Muscle of leg (tissue), 11 donors: ENCODE data around the gene ZCCHC24. TPM values are rescaled to one million over a fixed set of nuclear protein-coding genes. Genes with fewer than 3 reads are reported as not detected.

Source experiments
- DNase-seq: peaks from one replicate; pipeline ENCODE4 v3.0.0; 2013
- H3K27ac ChIP-seq: one replicate; pipeline ENCODE4 v1.5.1; 2013; ENCODE audit warnings: mild to moderate bottlenecking, low read length, control low read depth
- H3K27me3 ChIP-seq: one replicate; pipeline ENCODE4 v1.6.1; 2013; ENCODE audit warnings: low read length; ENCODE audit not compliant: control insufficient read depth, insufficient read depth
- H3K36me3 ChIP-seq: one replicate; pipeline ENCODE4 v1.6.1; 2013; ENCODE audit warnings: low read length; ENCODE audit not compliant: control insufficient read depth, insufficient read depth
- H3K4me1 ChIP-seq: one replicate; pipeline ENCODE4 v1.6.1; 2013; ENCODE audit warnings: low read length; ENCODE audit not compliant: control insufficient read depth, insufficient read depth
- H3K4me3 ChIP-seq: one replicate; pipeline ENCODE4 v1.5.1; 2013; ENCODE audit warnings: low read length, control low read depth
- H3K9me3 ChIP-seq: replicated peaks from 2 replicates; pipeline ENCODE4 v1.6.1; 2013; ENCODE audit warnings: low read depth, low read length; ENCODE audit not compliant: control insufficient read depth
- WGBS: methylation state at CpG from one replicate; pipeline ENCODE4 v1.1.5; 2013; ENCODE audit warnings: missing lambda C conversion rate; ENCODE audit not compliant: insufficient coverage; 5-methylcytosine and 5-hydroxymethylcytosine counted together
- polyA plus RNA-seq, 8 donors: library from polyadenylated mRNA; unstranded; fragments of 120-200 nt; gene quantifications; one replicate each; pipeline versions ENCODE4 v1.2.1 to v1.2.3, GENCODE V29; 2013; ENCODE audit warnings: inconsistent platforms in 1 of 8, low replicate concordance in 1 of 8; ENCODE audit not compliant: insufficient read length in 8 of 8, insufficient read depth in 1 of 8
- total RNA-seq: library from RNA; stranded (reverse); fragments of 120-200 nt; gene quantifications from one replicate; pipeline ENCODE4 v1.2.4, GENCODE V29; 2013

ZCCHC24 gene
- total and polyA plus RNA-seq, 9 donors = 25.0 to 65.5 (median 54.7) TPM

- Histone ChIP-seq H3K4me1 (peaks cover 6% of the 10 kb centered on the region), H3K9me3 (peaks cover 8% of the 10 kb centered on the region), H3K4me3 (no peak overlapping the region), H3K27me3 (peaks cover 2% of the 10 kb centered on the region), H3K27ac (no peak overlapping the region), H3K36me3 (no peaks in the 10 kb centered on the region)
- DNase-seq = no peak
- 80% methylated on average over 1 of the region's 4 CpGs for WGBS
Observed at GRCh38 chr10:79372871-79373270, 72.6 kb downstream of the ZCCHC24 start.

DNA sequence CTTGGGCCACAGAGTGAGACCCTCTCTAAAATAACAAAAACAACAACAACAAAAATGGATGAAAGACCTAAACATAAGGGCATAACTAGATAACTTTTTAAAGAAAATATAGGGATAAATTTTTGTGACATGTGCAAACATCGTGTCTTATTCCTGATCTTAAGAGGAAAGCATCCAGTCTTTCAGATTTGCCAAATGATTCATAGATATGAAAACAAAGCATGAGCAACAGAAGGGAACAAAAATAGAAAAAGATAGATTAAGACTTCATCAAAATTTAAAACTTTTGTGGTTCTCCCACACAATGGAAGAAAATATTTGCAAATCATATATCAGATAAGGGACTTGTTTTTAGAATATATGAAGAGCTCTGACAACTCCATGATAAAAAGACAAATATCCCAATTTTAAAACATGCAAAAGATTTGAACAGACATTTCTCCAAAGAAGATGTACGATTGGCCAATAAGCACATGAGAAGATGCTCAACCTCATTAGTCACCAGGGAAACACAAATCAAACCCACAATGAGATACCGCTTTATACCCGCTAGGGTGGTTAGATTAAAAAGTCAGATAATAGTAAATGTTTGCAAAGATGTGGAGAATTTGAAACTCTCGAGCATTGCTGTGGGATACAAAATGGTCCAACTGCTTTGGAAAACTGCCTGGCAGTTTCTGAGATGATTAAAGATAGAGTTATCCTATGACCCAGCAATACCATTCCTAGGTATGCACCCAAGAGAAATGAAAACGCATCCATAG is 77.8 kb downstream of the ZCCHC24 start:
- H3K4me3 ChIP-seq = no peak overlapping the region
- peaks cover 8% of the 10 kb centered on the region for H3K9me3 ChIP-seq
- no CpG with 5 or more reads among the region's 6 CpGs for WGBS

GRCh38 chr10:79361726-79362397 is 83.6 kb downstream of the ZCCHC24 start:
- no peaks in the 10 kb centered on the region for H3K4me1 ChIP-seq

More for the DNA sequence above, 77.8 kb downstream of the ZCCHC24 start:
- no peaks in the 10 kb centered on the region for H3K36me3 ChIP-seq
- no peaks in the 10 kb centered on the region for H3K27me3 ChIP-seq
- no peak for DNase-seq
- H3K27ac ChIP-seq = no peak overlapping the region
- H3K4me1 ChIP-seq = no peaks in the 10 kb centered on the region

GRCh38 chr10:79360499-79361342 is 84.7 kb downstream of the ZCCHC24 start:
- no peak overlapping the region for H3K4me3 ChIP-seq
- no peaks in the 10 kb centered on the region for H3K9me3 ChIP-seq
- no peaks in the 10 kb centered on the region for H3K27me3 ChIP-seq
- no peaks in the 10 kb centered on the region for H3K4me1 ChIP-seq
- no peaks in the 10 kb centered on the region for H3K36me3 ChIP-seq
- DNase-seq = no peak
- WGBS = 90% methylated on average over 2 of the region's 5 CpGs
- H3K27ac ChIP-seq = no peak overlapping the region

More at GRCh38 chr10:79361726-79362397, 83.6 kb downstream of the ZCCHC24 start:
- Histone ChIP-seq H3K27ac (no peak overlapping the region), H3K4me3 (no peak overlapping the region), H3K27me3 (no peaks in the 10 kb centered on the region), H3K9me3 (no peaks in the 10 kb centered on the region), H3K36me3 (no peaks in the 10 kb centered on the region)
- no peak for DNase-seq
- 83% methylated on average over 1 of the region's 4 CpGs for WGBS

- Histone ChIP-seq H3K27ac (no peak overlapping the region), H3K9me3 (no peaks in the 10 kb centered on the region), H3K4me3 (no peak overlapping the region), H3K36me3 (peaks cover 1% of the 10 kb centered on the region), H3K27me3 (no peaks in the 10 kb centered on the region), H3K4me1 (no peaks in the 10 kb centered on the region)
- 100% methylated on average over 3 of the region's 6 CpGs for WGBS
- no peak for DNase-seq
Observed at GRCh38 chr10:79359816-79360498, 85.5 kb downstream of the ZCCHC24 start.

- WGBS = 74% methylated on average over 5 of the region's 5 CpGs
- no peak overlapping the region for H3K4me3 ChIP-seq
- no peak for DNase-seq
- H3K36me3 ChIP-seq = peaks cover 12% of the 10 kb centered on the region
- H3K4me1 ChIP-seq = no peaks in the 10 kb centered on the region
- H3K9me3 ChIP-seq = no peaks in the 10 kb centered on the region
- H3K27ac ChIP-seq = no peak overlapping the region
- H3K27me3 ChIP-seq = no peaks in the 10 kb centered on the region
Observed at GRCh38 chr10:79358811-79359210, 86.6 kb downstream of the ZCCHC24 start.

GRCh38 chr10:79357180-79357579 is 88.2 kb downstream of the ZCCHC24 start:
- Histone ChIP-seq H3K4me3 (no peak overlapping the region), H3K36me3 (peaks cover 28% of the 10 kb centered on the region), H3K27ac (no peak overlapping the region), H3K4me1 (no peaks in the 10 kb centered on the region), H3K27me3 (no peaks in the 10 kb centered on the region), H3K9me3 (no peaks in the 10 kb centered on the region)
- 98% methylated on average over 8 of the region's 9 CpGs for WGBS
- DNase-seq = no peak

DNA sequence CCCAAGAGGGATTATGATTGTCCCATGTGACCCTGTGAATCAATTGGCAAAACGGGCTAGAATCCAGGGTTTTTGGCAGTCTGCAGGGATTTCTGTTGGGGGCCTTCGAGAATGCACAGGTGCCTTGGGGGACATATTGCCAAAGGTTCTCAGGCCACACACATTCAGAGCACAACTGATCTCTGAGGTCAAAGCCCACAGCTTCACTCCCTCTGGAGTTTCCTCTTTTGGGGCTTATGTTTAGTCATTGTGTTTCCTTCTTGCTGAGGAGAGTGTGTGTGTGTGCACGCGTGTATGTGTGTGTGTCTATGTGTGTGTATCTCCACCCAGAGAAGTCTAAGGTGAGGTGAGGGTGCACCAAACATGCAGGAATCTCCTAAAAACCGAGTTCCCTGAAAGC is 89.3 kb downstream of the ZCCHC24 start:
- Histone ChIP-seq H3K27ac (no peak overlapping the region), H3K27me3 (no peaks in the 10 kb centered on the region), H3K4me1 (no peaks in the 10 kb centered on the region)

GRCh38 chr10:79355420-79356017 is 89.9 kb downstream of the ZCCHC24 start:
- no peak for DNase-seq
- H3K36me3 ChIP-seq = peaks cover 42% of the 10 kb centered on the region
- 67% methylated on average over 3 of the region's 6 CpGs for WGBS
- H3K27me3 ChIP-seq = no peaks in the 10 kb centered on the region
- no peaks in the 10 kb centered on the region for H3K9me3 ChIP-seq
- no peak overlapping the region for H3K27ac ChIP-seq
- no peaks in the 10 kb centered on the region for H3K4me1 ChIP-seq
- H3K4me3 ChIP-seq = no peak overlapping the region

More for the DNA sequence above, 89.3 kb downstream of the ZCCHC24 start:
- H3K9me3 ChIP-seq = no peaks in the 10 kb centered on the region
- no peak overlapping the region for H3K4me3 ChIP-seq
- 84% methylated on average over 3 of the region's 5 CpGs for WGBS
- H3K36me3 ChIP-seq = peaks cover 38% of the 10 kb centered on the region
- no peak for DNase-seq
